IMR-90 (cell line): Measurements from ENCODE around the gene TMEM238. TPM values are rescaled to one million over a fixed set of nuclear protein-coding genes. Genes with fewer than 3 reads are reported as not detected.

Experiments
- ATAC-seq: fragments of 200-7000 bp; cut with Tn5 transposase; 2 replicates; pipeline ENCODE4 v1.9.1; 2020; ENCODE audit warnings: low read depth, mild to moderate bottlenecking, moderate library complexity
- BruUV-seq: library from RNA; stranded (reverse); fragments of 400-500 nt; replicated peaks from 2 replicates; lab custom pipeline; 2021; lab: Mats Ljungman, UMichigan
- CTCF ChIA-PET: fragments of 300-600 bp; formaldehyde crosslinking; extraction: SDS; loops from one replicate; lab custom pipeline; 2021; ENCODE audit warnings: antibody characterized with exemption; lab: Yijun Ruan, JAX
- POLR2A ChIA-PET: fragments of 300-600 bp; sonication (Branson Sonifier 250); formaldehyde crosslinking; loops from one replicate; lab custom pipeline; 2022; ENCODE audit warnings: antibody characterized with exemption; ENCODE audit not compliant: unreplicated experiment; lab: Charles Lee
- DNase-seq: peaks from one replicate; pipeline ENCODE4 v3.0.0; 2013
- H2AFZ ChIP-seq: replicated peaks from 2 replicates; pipeline ENCODE3; 2013; ENCODE audit warnings: low read length, mild to moderate bottlenecking; ENCODE audit not compliant: poor library complexity
- H2AK5ac ChIP-seq: 2 replicates; pipeline ENCODE4 v1.6.1; 2013; ENCODE audit warnings: low read depth, low read length, inconsistent platforms
- H2AK9ac ChIP-seq: replicated peaks from 2 replicates; pipeline ENCODE3; 2013; ENCODE audit warnings: mild to moderate bottlenecking, low read depth, low read length, moderate library complexity; ENCODE audit not compliant: poor library complexity
- H2BK120ac ChIP-seq: 2 replicates; pipeline ENCODE4 v1.6.1; 2013; ENCODE audit warnings: low read depth, low read length, inconsistent platforms
- H2BK15ac ChIP-seq: 3 replicates; pipeline ENCODE4 v1.6.1; 2013; ENCODE audit warnings: low read depth, low read length, inconsistent platforms
- H2BK20ac ChIP-seq: 2 replicates; pipeline ENCODE4 v1.6.1; 2013; ENCODE audit warnings: low read depth, mild to moderate bottlenecking, inconsistent platforms, low read length, moderate library complexity
- H2BK5ac ChIP-seq: 2 replicates; pipeline ENCODE4 v1.6.1; 2013; ENCODE audit warnings: mild to moderate bottlenecking, low read depth, low read length, inconsistent platforms; ENCODE audit not compliant: poor library complexity, severe bottlenecking
- H3K14ac ChIP-seq: replicated peaks from 2 replicates; pipeline ENCODE4 v1.6.1; 2013; ENCODE audit warnings: low read depth, low read length, inconsistent platforms
- H3K18ac ChIP-seq: 2 replicates; pipeline ENCODE4 v1.6.1; 2013; ENCODE audit warnings: low read depth, low read length, control low read depth
- H3K23ac ChIP-seq: 2 replicates; pipeline ENCODE4 v1.6.1; 2013; ENCODE audit warnings: low read depth, low read length, inconsistent platforms
- H3K27ac ChIP-seq: 2 replicates; pipeline ENCODE4 v1.5.1; 2013; ENCODE audit warnings: mild to moderate bottlenecking, control low read depth, low read length; ENCODE audit not compliant: insufficient read depth
- H3K27me3 ChIP-seq: 2 replicates; pipeline ENCODE4 v1.6.1; 2013; ENCODE audit warnings: low read length; ENCODE audit not compliant: control insufficient read depth, insufficient read depth
- H3K36me3 ChIP-seq: 2 replicates; pipeline ENCODE4 v1.6.1; 2013; ENCODE audit warnings: low read length, mixed read lengths; ENCODE audit not compliant: control insufficient read depth, insufficient read depth
- H3K4ac ChIP-seq: 2 replicates; pipeline ENCODE4 v1.6.1; 2013; ENCODE audit warnings: low read depth, low read length, inconsistent platforms
- H3K4me1 ChIP-seq: 2 replicates; pipeline ENCODE4 v1.6.1; 2013; ENCODE audit warnings: low read length, mixed read lengths; ENCODE audit not compliant: control insufficient read depth, insufficient read depth
- H3K4me2 ChIP-seq: 2 replicates; pipeline ENCODE4 v1.6.1; 2013; ENCODE audit warnings: low read depth, mild to moderate bottlenecking, control low read depth, low read length, moderate library complexity
- H3K4me3 ChIP-seq: 2 replicates; pipeline ENCODE4 v1.5.1; 2013; ENCODE audit warnings: low read depth, mild to moderate bottlenecking, control low read depth, low read length, moderate library complexity; ENCODE audit not compliant: insufficient read depth
- H3K56ac ChIP-seq: 2 replicates; pipeline ENCODE4 v1.6.1; 2013; ENCODE audit warnings: low read length, inconsistent platforms; ENCODE audit not compliant: insufficient read depth; ENCODE audit errors: extremely low read depth
- H3K79me1 ChIP-seq, 2 experiments: 2 replicates each; pipeline ENCODE4 v1.6.1; 2013; ENCODE audit warnings: low read length in 2 of 2, inconsistent platforms in 1 of 2, low read depth in 1 of 2
- H3K9ac ChIP-seq: 2 replicates; pipeline ENCODE4 v1.6.1; 2013; ENCODE audit warnings: low read depth, low read length, control low read depth
- H3K9me1 ChIP-seq: 2 replicates; pipeline ENCODE4 v1.6.1; 2013; ENCODE audit warnings: low read length, inconsistent platforms; ENCODE audit not compliant: insufficient read depth
- H3K9me3 ChIP-seq: 2 replicates; pipeline ENCODE4 v1.6.1; 2013; ENCODE audit warnings: low read length; ENCODE audit not compliant: control insufficient read depth, insufficient read depth
- H4K20me1 ChIP-seq: 2 replicates; pipeline ENCODE4 v1.6.1; 2013; ENCODE audit warnings: low read length, inconsistent platforms; ENCODE audit not compliant: insufficient read depth
- H4K5ac ChIP-seq: 2 replicates; pipeline ENCODE4 v1.6.1; 2013; ENCODE audit warnings: mild to moderate bottlenecking, low read depth, low read length, control low read depth
- H4K8ac ChIP-seq, 2 experiments: 2 replicates each; pipeline ENCODE4 v1.6.1; 2013; ENCODE audit warnings: low read depth in 2 of 2, low read length in 2 of 2, control low read depth in 1 of 2, inconsistent platforms in 1 of 2
- H4K91ac ChIP-seq: 2 replicates; pipeline ENCODE4 v1.6.1; 2013; ENCODE audit warnings: low read depth, low read length, inconsistent platforms; ENCODE audit not compliant: insufficient read depth
- BHLHE40 ChIP-seq: fragments of 150-350 bp; IDR thresholded peaks from 2 replicates; pipeline ENCODE4 v1.6.1; 2016; ENCODE audit warnings: mild to moderate bottlenecking, low read depth, low read length
- CEBPB ChIP-seq: IDR thresholded peaks from 2 replicates; pipeline ENCODE4 v1.6.1; 2012; ENCODE audit warnings: low read depth, low read length, improper control_type of control experiment
- CHD1 ChIP-seq: IDR thresholded peaks from 2 replicates; pipeline ENCODE4 v1.6.1; 2012; ENCODE audit warnings: low read depth, low read length, improper control_type of control experiment
- CTCF ChIP-seq: conservative IDR thresholded peaks from 2 replicates; pipeline ENCODE4 v1.5.1; 2012; ENCODE audit warnings: mild to moderate bottlenecking, low read depth, low read length, improper control_type of control experiment
- ELK1 ChIP-seq: fragments of 150-350 bp; IDR thresholded peaks from 2 replicates; pipeline ENCODE4 v1.6.1; 2016; ENCODE audit warnings: low read depth, mild to moderate bottlenecking, low read length, moderate library complexity, borderline replicate concordance
- FOS ChIP-seq: fragments of 150-350 bp; IDR thresholded peaks from 2 replicates; pipeline ENCODE4 v1.6.1; 2016; ENCODE audit warnings: low read depth, low read length
- MAFK ChIP-seq: IDR thresholded peaks from 2 replicates; pipeline ENCODE4 v1.6.1; 2012; ENCODE audit warnings: low read depth, low read length, improper control_type of control experiment
- MAZ ChIP-seq: IDR thresholded peaks from 2 replicates; pipeline ENCODE4 v1.6.1; 2012; ENCODE audit warnings: low read depth, mild to moderate bottlenecking, low read length, improper control_type of control experiment, moderate library complexity, borderline replicate concordance
- MXI1 ChIP-seq: IDR thresholded peaks from 2 replicates; pipeline ENCODE4 v1.6.1; 2012; ENCODE audit warnings: low read depth, mild to moderate bottlenecking, low read length, moderate library complexity, borderline replicate concordance
- NFE2L2 ChIP-seq: fragments of 150-350 bp; IDR thresholded peaks from 2 replicates; pipeline ENCODE4 v1.6.1; 2016; ENCODE audit warnings: low read depth, mild to moderate bottlenecking, low read length
- POLR2A ChIP-seq: IDR thresholded peaks from 2 replicates; pipeline ENCODE4 v1.6.1; 2012; ENCODE audit warnings: mild to moderate bottlenecking, low read depth, low read length
- RAD21 ChIP-seq: IDR thresholded peaks from 2 replicates; pipeline ENCODE4 v1.6.1; 2012; ENCODE audit warnings: low read length, improper control_type of control experiment
- RCOR1 ChIP-seq: IDR thresholded peaks from 2 replicates; pipeline ENCODE4 v1.6.1; 2012; ENCODE audit warnings: mild to moderate bottlenecking, low read length, improper control_type of control experiment; ENCODE audit not compliant: insufficient replicate concordance
- RFX5 ChIP-seq: IDR thresholded peaks from 2 replicates; pipeline ENCODE4 v1.8.0; 2012; ENCODE audit warnings: low read depth, mild to moderate bottlenecking, low read length, moderate library complexity
- WGBS, 2 experiments: methylation state at CpG; one replicate each; pipeline versions ENCODE4 v1.1.5 to v1.1.7; 2013; ENCODE audit warnings: missing lambda C conversion rate in 2 of 2; ENCODE audit not compliant: insufficient read length in 1 of 2; ENCODE audit errors: extremely low coverage in 2 of 2; 5-methylcytosine and 5-hydroxymethylcytosine counted together
- dilution Hi-C: fragments of 300-500 bp; cut with HindIII; formaldehyde crosslinking; loops from one replicate; pipeline ENCODE4 v1.14.3; 2018; ENCODE audit warnings: low sequenced_read_pairs; ENCODE audit not compliant: unreplicated experiment
- in situ Hi-C: fragments of 300-500 bp; cut with MboI; formaldehyde crosslinking; loops from 3 replicates; pipeline ENCODE4 v1.14.3; 2019; ENCODE audit warnings: low sequenced_read_pairs, inconsistent platforms, mixed read lengths
- intact Hi-C: fragments of 100-400 bp; cut with micrococcal nuclease; formaldehyde crosslinking; loops from 2 replicates; pipeline ENCODE4 v1.10.0; 2022
- polyA plus RNA-seq, 3 experiments: library from polyadenylated mRNA; depleted of rRNA; stranded (reverse); fragments of >200 nt; gene quantifications; 2 replicates each; pipeline ENCODE4 v1.2.3, GENCODE V29; 2012; ENCODE audit warnings: low replicate concordance in 1 of 3
- total RNA-seq: library from RNA; depleted of rRNA; stranded (reverse); fragments of >200 nt; gene quantifications from 2 replicates; pipeline ENCODE4 v1.2.3, GENCODE V29; 2012
- TF ChIP-seq, protein P1 (sequence below): fragments of 150-350 bp; IDR thresholded peaks from 2 replicates; pipeline ENCODE4 v1.6.1; 2017; ENCODE audit warnings: mild to moderate bottlenecking, antibody characterized with exemption, low read length, low read depth

Gene TMEM238
- total and polyA plus RNA-seq, 2 of the 4 experiments (the other 2 are of a cell fraction) = not detected

GRCh38 chr19:55348317-55349034, 35.6 kb downstream of the TMEM238 start:
- Histone ChIP-seq H3K9ac (no peak overlapping the region), H4K91ac (no peak overlapping the region), H3K4me2 (no peak overlapping the region), H2BK120ac (no peak overlapping the region), H4K5ac (no peak overlapping the region), H4K20me1 (peaks cover 3% of the 10 kb centered on the region; the same call in 1 of the 2 replicates), H3K4me3 (no peak overlapping the region), H3K14ac (no peak overlapping the region), H2BK20ac (no peak overlapping the region), H2AK5ac (no peak overlapping the region), H3K9me3 (no peaks in the 10 kb centered on the region), H3K36me3 (peaks cover 14% of the 10 kb centered on the region; the same call in 1 of the 2 replicates), H3K56ac (no peak overlapping the region), H3K18ac (no peak overlapping the region), H2BK15ac (no peak overlapping the region), H2AK9ac (peak overlapping the region; percentile 33), H3K9me1 (no peaks in the 10 kb centered on the region), H3K23ac (no peak overlapping the region), H4K8ac (no peak overlapping the region), H3K79me1 (no peaks in the 10 kb centered on the region), H3K4ac (no peak overlapping the region), H3K4me1 (peaks cover 6% of the 10 kb centered on the region; the same call in 1 of the 2 replicates), H2AFZ (no peak overlapping the region), H3K27ac (no peak overlapping the region), H3K27me3 (peaks cover 20% of the 10 kb centered on the region), H2BK5ac (no peak overlapping the region)
- no peak for ATAC-seq
- DNase-seq = no peak
- dilution Hi-C loops = no loop called here
- ChIA-PET POLR2A (no interaction called here), CTCF (interaction anchor here (0.5 kb wide), 1 partner anchor 162 kb away, joined by 7 read pairs; no protein-coding TSS in a partner anchor)
- intact Hi-C loops = no loop called here
- in situ Hi-C loops = no loop called here
- 50% methylated on average over 3 of the region's 22 CpGs; no CpG with 5 or more reads in 1 of the 2 experiments for WGBS, 2 experiments
- BruUV-seq = no TSS peak
- TF ChIP-seq RCOR1 = no peak
- no peak for TF ChIP-seq CHD1
- TF ChIP-seq ELK1 = no peak
- TF ChIP-seq MAFK = no peak
- no peak for TF ChIP-seq RFX5
- TF ChIP-seq, protein P1, sequence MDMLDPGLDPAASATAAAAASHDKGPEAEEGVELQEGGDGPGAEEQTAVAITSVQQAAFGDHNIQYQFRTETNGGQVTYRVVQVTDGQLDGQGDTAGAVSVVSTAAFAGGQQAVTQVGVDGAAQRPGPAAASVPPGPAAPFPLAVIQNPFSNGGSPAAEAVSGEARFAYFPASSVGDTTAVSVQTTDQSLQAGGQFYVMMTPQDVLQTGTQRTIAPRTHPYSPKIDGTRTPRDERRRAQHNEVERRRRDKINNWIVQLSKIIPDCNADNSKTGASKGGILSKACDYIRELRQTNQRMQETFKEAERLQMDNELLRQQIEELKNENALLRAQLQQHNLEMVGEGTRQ = no peak
- no peak for TF ChIP-seq POLR2A
- TF ChIP-seq CTCF = no peak
- no peak for TF ChIP-seq MXI1
- no peak for TF ChIP-seq RAD21
- no peak for TF ChIP-seq NFE2L2
- TF ChIP-seq BHLHE40 = no peak
- TF ChIP-seq FOS = no peak
- TF ChIP-seq CEBPB = no peak
- TF ChIP-seq MAZ = no peak
